Vagina (tissue), 2 donors: ENCODE results near the gene RING1. TPM values are rescaled to one million over a fixed set of nuclear protein-coding genes. Genes with fewer than 3 reads are reported as not detected.

Experiments
- DNase-seq, 2 donors: peaks; one replicate each; pipeline ENCODE4 v3.0.0-alpha.2; 2017; ENCODE audit errors: extremely low spot score in 2 of 2
- H3K27ac ChIP-seq: fragments of 200-600 bp; sonication (generic); one replicate; pipeline ENCODE4 v1.5.1; 2019
- H3K27me3 ChIP-seq: fragments of 200-600 bp; sonication (generic); one replicate; pipeline ENCODE4 v1.5.1; 2019
- H3K36me3 ChIP-seq, 2 donors: fragments of 200-600 bp; sonication (generic); one replicate each; pipeline ENCODE4 v1.5.1; 2017 to 2019
- H3K4me1 ChIP-seq: fragments of 200-600 bp; sonication (generic); one replicate; pipeline ENCODE4 v1.5.1; 2019
- H3K4me3 ChIP-seq, 2 donors: fragments of 200-600 bp; sonication (generic); 1 replicate in 1 of 2; 2 replicates in 1 of 2; pipeline ENCODE4 v1.5.1; 2016 to 2019
- H3K9me3 ChIP-seq: fragments of 200-600 bp; sonication (generic); one replicate; pipeline ENCODE4 v1.5.1; 2019
- CTCF ChIP-seq, 3 experiments: fragments of 450-650 bp in 2 of 3; fragments of 200-600 bp in 1 of 3; sonication (generic) in 1 of 3; IDR thresholded peaks; one replicate each; pipeline ENCODE4 v1.5.1; 2017 to 2019; ENCODE audit warnings: antibody characterized with exemption in 3 of 3, mild to moderate bottlenecking in 2 of 3, moderate library complexity in 2 of 3
- POLR2A ChIP-seq, 2 donors: fragments of 450-650 bp; IDR thresholded peaks; one replicate each; pipeline ENCODE4 v1.6.1; 2017; ENCODE audit warnings: antibody characterized with exemption in 2 of 2, mild to moderate bottlenecking in 2 of 2, moderate library complexity in 2 of 2
- POLR2AphosphoS5 ChIP-seq, 2 donors: sonication (generic); formaldehyde crosslinking; IDR thresholded peaks; one replicate each; pipeline ENCODE4 v1.9.0; 2017; ENCODE audit warnings: antibody characterized with exemption in 2 of 2, mild to moderate bottlenecking in 2 of 2, low read depth in 1 of 2; ENCODE audit not compliant: insufficient read depth in 1 of 2
- intact Hi-C: fragments of 100-400 bp; cut with DNase I; formaldehyde crosslinking; loops from one replicate; pipeline ENCODE4 v1.15.1; 2023
- total RNA-seq: library from RNA; depleted of rRNA; stranded (reverse); fragments of >200 nt; gene quantifications from one replicate; pipeline ENCODE4 v1.2.3, GENCODE V29; 2016

Gene RING1
- total RNA-seq, 1 donor from 2014 or later = 32.7 TPM

- H3K4me1 ChIP-seq = peaks cover 15% of the 10 kb centered on the region
- no peaks in the 10 kb centered on the region for H3K27me3 ChIP-seq
- intact Hi-C loops = no loop called here
These were observed 17.7 kb upstream of the RING1 start for GRCh38 chr6:33190504-33191107.

GRCh38 chr6:33191383-33192104 is 16.8 kb upstream of the RING1 start:
- Histone ChIP-seq H3K4me3 (no peak overlapping the region), H3K27me3 (no peaks in the 10 kb centered on the region), H3K9me3 (no peaks in the 10 kb centered on the region), H3K36me3 (peaks cover 0 to 17% of the 10 kb centered on the region in 2 donors), H3K4me1 (peaks cover 15% of the 10 kb centered on the region), H3K27ac (no peak overlapping the region)
- DNase-seq = no peak
- TF ChIP-seq POLR2AphosphoS5 (IDR thresholded peaks at IDR 0.05; ENCODE audit: insufficient read depth in 1 of 2, low read depth in 1 of 2) (no peak), POLR2A (IDR thresholded peaks at IDR 0.05) (no peak), CTCF (IDR thresholded peaks at IDR 0.05) (no peak)
- intact Hi-C loops = no loop called here

More at GRCh38 chr6:33190504-33191107, 17.7 kb upstream of the RING1 start:
- Histone ChIP-seq H3K36me3 (peaks cover 0 to 8% of the 10 kb centered on the region in 2 donors), H3K9me3 (no peaks in the 10 kb centered on the region), H3K27ac (no peak overlapping the region), H3K4me3 (no peak overlapping the region)
- no peak for DNase-seq
- no peak for TF ChIP-seq POLR2A (IDR thresholded peaks at IDR 0.05)
- TF ChIP-seq POLR2AphosphoS5 (IDR thresholded peaks at IDR 0.05; ENCODE audit: insufficient read depth in 1 of 2, low read depth in 1 of 2) = no peak
- no peak for TF ChIP-seq CTCF (IDR thresholded peaks at IDR 0.05)

GRCh38 chr6:33192105-33192646 is 16.1 kb upstream of the RING1 start, which contains the start of gene COL11A2:
COL11A2 (minus strand) TSS chr6:33192467; CDS start chr6:33192240, 227 bp downstream.
- peaks cover 18% of the 10 kb centered on the region for H3K4me1 ChIP-seq
- no peaks in the 10 kb centered on the region for H3K9me3 ChIP-seq
- H3K27me3 ChIP-seq = no peaks in the 10 kb centered on the region
- H3K4me3 ChIP-seq = peak within 1 kb of the TSS; percentile 44 to 47
- intact Hi-C loops = no loop called here
- DNase-seq = no peak
- TF ChIP-seq CTCF (IDR thresholded peaks at IDR 0.05) (no peak), POLR2A (IDR thresholded peaks at IDR 0.05) (no peak), POLR2AphosphoS5 (IDR thresholded peaks at IDR 0.05; ENCODE audit: insufficient read depth in 1 of 2, low read depth in 1 of 2) (no peak)
- H3K27ac ChIP-seq = peak within 1 kb of the TSS; percentile 71
- peaks cover 0 to 21% of the 10 kb centered on the region in 2 donors for H3K36me3 ChIP-seq

- no peaks in the 10 kb centered on the region for H3K27me3 ChIP-seq
- H3K36me3 ChIP-seq = peaks cover 0 to 21% of the 10 kb centered on the region in 2 donors
- no peak for DNase-seq
- peak overlapping the region; percentile 44 to 47 for H3K4me3 ChIP-seq
- H3K9me3 ChIP-seq = no peaks in the 10 kb centered on the region
- peaks cover 26% of the 10 kb centered on the region for H3K4me1 ChIP-seq
- H3K27ac ChIP-seq = peak overlapping the region; percentile 71
- no peak for TF ChIP-seq POLR2AphosphoS5 (IDR thresholded peaks at IDR 0.05; ENCODE audit: insufficient read depth in 1 of 2, low read depth in 1 of 2)
- TF ChIP-seq CTCF (IDR thresholded peaks at IDR 0.05) = no peak
- TF ChIP-seq POLR2A (IDR thresholded peaks at IDR 0.05) = no peak
- intact Hi-C loops = no loop called here
These were observed 15.4 kb upstream of the RING1 start for GRCh38 chr6:33192671-33193602.
